SK-N-MC (cell line): ENCODE data around the gene SP140.

Source experiments
- EZH2 ChIP-seq: fragments of 200-600 bp; sonication (generic); IDR thresholded peaks from one replicate; pipeline ENCODE4 v1.6.1; 2017; ENCODE audit warnings: antibody characterized with exemption
- FOXP2 ChIP-seq: optimal IDR thresholded peaks from 2 replicates; pipeline ENCODE3; 2011; ENCODE audit warnings: mild to moderate bottlenecking, moderate library complexity; ENCODE audit not compliant: insufficient read depth; ENCODE audit errors: extremely low read length, control extremely low read depth
- POLR2AphosphoS5 ChIP-seq: IDR thresholded peaks from 2 replicates; pipeline ENCODE4 v1.6.1; 2012; ENCODE audit warnings: mild to moderate bottlenecking, low read depth, low read length, borderline replicate concordance

DNA sequence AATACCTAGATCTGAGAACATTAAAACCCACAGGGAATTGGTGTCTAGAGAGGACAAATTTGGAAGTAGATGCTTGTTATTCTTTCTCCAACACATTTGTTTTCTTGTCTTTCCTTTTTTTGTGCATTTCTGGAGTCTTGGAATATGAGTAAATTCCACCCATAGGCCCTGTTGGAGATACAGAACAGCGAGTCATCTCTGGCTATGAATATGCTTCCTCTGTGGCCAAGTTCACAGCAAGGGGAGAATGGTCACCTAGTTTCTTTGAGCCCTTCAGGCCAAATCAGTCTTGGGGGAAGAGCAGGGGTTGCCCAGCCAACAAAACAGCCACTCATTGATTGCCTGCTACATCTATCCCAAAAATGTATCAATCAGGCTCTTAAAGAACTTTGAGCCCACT, 132.8 kb downstream of the SP140 start:
- TF ChIP-seq FOXP2 (no peak), POLR2AphosphoS5 (no peak), EZH2 (no peak)
